H1 (cell line): ENCODE results near the gene LMTK3. TPM values are rescaled to one million over a fixed set of nuclear protein-coding genes. Genes with fewer than 3 reads are reported as not detected.

Source experiments
- ATF3 ChIP-seq: IDR thresholded peaks from 2 replicates; pipeline ENCODE4 v1.6.1; 2011; ENCODE audit warnings: low read depth, mild to moderate bottlenecking, low read length; ENCODE audit not compliant: insufficient read depth
- CEBPB ChIP-seq: IDR thresholded peaks from 2 replicates; pipeline ENCODE4 v1.6.1; 2012; ENCODE audit warnings: low read depth, low read length
- CHD7 ChIP-seq: fragments of 300-600 bp; sonication (generic); IDR thresholded peaks from 2 replicates; pipeline ENCODE4 v1.7.1; 2012; ENCODE audit warnings: low read length, moderate library complexity, mild to moderate bottlenecking, inconsistent platforms; ENCODE audit not compliant: insufficient replicate concordance
- GABPA ChIP-seq: IDR thresholded peaks from 2 replicates; pipeline ENCODE4 v1.6.1; 2011; ENCODE audit warnings: mild to moderate bottlenecking, low read length, moderate library complexity, borderline replicate concordance; ENCODE audit not compliant: insufficient read depth
- HDAC2 ChIP-seq, 2 experiments: fragments of 300-600 bp in 1 of 2; sonication (generic) in 1 of 2; IDR thresholded peaks; 2 replicates each; pipeline ENCODE4 v1.6.1; 2011 to 2012; ENCODE audit warnings: low read depth in 2 of 2, low read length in 2 of 2, mild to moderate bottlenecking in 2 of 2, moderate library complexity in 2 of 2, borderline replicate concordance in 1 of 2, inconsistent platforms in 1 of 2
- PHF8 ChIP-seq: fragments of 200-600 bp; sonication (generic); conservative IDR thresholded peaks from 2 replicates; pipeline ENCODE4 v1.7.1; 2012; ENCODE audit warnings: low read depth, mild to moderate bottlenecking, inconsistent platforms, low read length, moderate library complexity
- SP2 ChIP-seq: IDR thresholded peaks from 2 replicates; pipeline ENCODE4 v1.6.1; 2012; ENCODE audit warnings: mild to moderate bottlenecking, low read length, inconsistent platforms
- SUZ12 ChIP-seq: fragments of 200-600 bp; sonication (generic); IDR thresholded peaks from 2 replicates; pipeline ENCODE4 v1.6.1; 2012; ENCODE audit warnings: mild to moderate bottlenecking, inconsistent platforms, low read length, moderate library complexity, mixed read lengths
- TAF1 ChIP-seq: IDR thresholded peaks from 2 replicates; pipeline ENCODE4 v1.6.1; 2011; ENCODE audit warnings: mild to moderate bottlenecking, low read depth, low read length
- polyA plus RNA-seq, 7 experiments: library from polyadenylated mRNA; depleted of rRNA in 3 of 7; stranded (reverse) in 5 of 7; unstranded in 2 of 7; fragments of >200 nt in 5 of 7; fragments of 200-250 nt in 2 of 7; gene quantifications; 1 replicate in 5 of 7; 2 replicates in 1 of 7; 4 replicates in 1 of 7; pipeline versions ENCODE4 v1.2.1 to v1.2.3, GENCODE V29; 2011 to 2013; ENCODE audit warnings: missing spikeins in 2 of 7, mixed read lengths in 2 of 7
- total RNA-seq: library from RNA; stranded (reverse); fragmentation: NEBNext Ultra II Directional; extraction: Animal tissue kit (Norgen Biotek cat#: 25700); gene quantifications from 2 replicates; pipeline ENCODE4 v1.2.1, GENCODE V29; 2021

The LMTK3 gene
- total and polyA plus RNA-seq, 2 of the 8 experiments (the other 6 are each of a cell fraction or from before 2014, with no cell fraction given), result 2.7 to 12.4 TPM

GRCh38 chr19:48501494-48502349 lies 9.9 kb downstream of the LMTK3 start (continued):
- no peak for TF ChIP-seq CHD7
- no peak for TF ChIP-seq GABPA
- no peak for TF ChIP-seq TAF1
- no peak; the same call in 1 of the 2 replicates for TF ChIP-seq PHF8
- TF ChIP-seq ATF3, result peak; percentile 59; the same call in 1 of the 2 replicates
- no peak for TF ChIP-seq SP2
- TF ChIP-seq SUZ12, result no peak
- no peak for TF ChIP-seq HDAC2 (IDR thresholded peaks at IDR 0.05; ENCODE audit: borderline replicate concordance in 1 of 2, low read depth in 2 of 2, low read length in 2 of 2)
- no peak for TF ChIP-seq CEBPB
